Endothelial cell of umbilical vein (primary cell): ENCODE measurements around the gene AP1G2. TPM values are rescaled to one million over a fixed set of nuclear protein-coding genes. Genes with fewer than 3 reads are reported as not detected.

Experiments used
- BruUV-seq: library from RNA; stranded (reverse); fragments of 400-500 nt; replicated peaks from 2 replicates; lab custom pipeline; 2021; lab: Mats Ljungman, UMichigan
- CTCF ChIA-PET: fragments of 300-600, 350-600 bp; sonication (Branson Sonifier 250); formaldehyde crosslinking; loops from one replicate; lab custom pipeline; 2021; ENCODE audit warnings: antibody characterized with exemption, inconsistent platforms; lab: Charles Lee
- POLR2A ChIA-PET: fragments of 300-600, 350-600 bp; sonication (Branson Sonifier 250); formaldehyde crosslinking; loops from one replicate; lab custom pipeline; 2021; ENCODE audit warnings: antibody characterized with exemption, inconsistent platforms; lab: Charles Lee
- DNase-seq: peaks from one replicate; pipeline ENCODE4 v3.0.0-alpha.2; 2011; ENCODE audit warnings: low read depth, low spot score
- FAIRE-seq: peaks from 2 replicates; lab custom pipeline; 2011; peaks lifted over from hg19 to GRCh38; lab: Jason Lieb, UNC
- H2AFZ ChIP-seq: 2 replicates; pipeline ENCODE4 v1.6.0; 2012; ENCODE audit warnings: low read depth, low read length, control low read depth, inconsistent platforms
- H3K27ac ChIP-seq: 2 replicates; pipeline ENCODE4 v1.5.1; 2011; ENCODE audit warnings: low read depth, mild to moderate bottlenecking, control low read depth, low read length, moderate library complexity; ENCODE audit not compliant: insufficient read depth
- H3K27me3 ChIP-seq, 2 experiments: 2 replicates each; pipeline versions ENCODE4 v1.6.0 to v1.6.1; 2011; ENCODE audit warnings: low read length in 2 of 2, mixed read lengths in 1 of 2; ENCODE audit not compliant: control insufficient read depth in 2 of 2, insufficient read depth in 2 of 2
- H3K36me3 ChIP-seq, 2 experiments: 2 replicates in 1 of 2; 3 replicates in 1 of 2; pipeline ENCODE4 v1.5.1; 2011; ENCODE audit warnings: low read length in 2 of 2, mild to moderate bottlenecking in 1 of 2, moderate library complexity in 1 of 2; ENCODE audit not compliant: control insufficient read depth in 2 of 2, insufficient read depth in 2 of 2; ENCODE audit errors: extremely low read depth in 1 of 2
- H3K4me1 ChIP-seq: 3 replicates; pipeline ENCODE4 v1.5.1; 2011; ENCODE audit warnings: mild to moderate bottlenecking, low read length; ENCODE audit not compliant: control insufficient read depth, insufficient read depth; ENCODE audit errors: extremely low read depth
- H3K4me2 ChIP-seq: 2 replicates; pipeline ENCODE4 v1.6.1; 2011; ENCODE audit warnings: low read length, control low read depth, mixed read lengths; ENCODE audit not compliant: insufficient read depth
- H3K4me3 ChIP-seq, 3 experiments: fragments of 200-600 bp in 1 of 3; sonication (generic), shearing (Covaris generic) in 1 of 3; replicated peaks in 1 of 3; 2 replicates each; pipeline ENCODE4 v1.5.1; 2011 to 2016; ENCODE audit warnings: control low read depth in 3 of 3, low read length in 3 of 3, mild to moderate bottlenecking in 2 of 3, inconsistent platforms in 1 of 3, low read depth in 1 of 3, moderate library complexity in 1 of 3; ENCODE audit not compliant: insufficient read depth in 1 of 3
- H3K79me2 ChIP-seq: 2 replicates; pipeline ENCODE4 v1.6.0; 2012; ENCODE audit warnings: low read length, inconsistent platforms; ENCODE audit not compliant: control insufficient read depth, insufficient read depth
- H3K9ac ChIP-seq: replicated peaks from 2 replicates; pipeline ENCODE3; 2011; ENCODE audit warnings: low read length, control low read depth; ENCODE audit not compliant: insufficient read depth; ENCODE audit errors: extremely low read depth
- H3K9me1 ChIP-seq: replicated peaks from 3 replicates; pipeline ENCODE4 v1.6.0; 2011; ENCODE audit warnings: mild to moderate bottlenecking, low read length; ENCODE audit not compliant: control insufficient read depth, insufficient read depth; ENCODE audit errors: extremely low read depth
- H3K9me3 ChIP-seq: replicated peaks from 2 replicates; pipeline ENCODE4 v1.5.1; 2012; ENCODE audit warnings: low read length, inconsistent platforms; ENCODE audit not compliant: control insufficient read depth, insufficient read depth
- H4K20me1 ChIP-seq: replicated peaks from 2 replicates; pipeline ENCODE3; 2011; ENCODE audit warnings: mild to moderate bottlenecking, low read length; ENCODE audit not compliant: control insufficient read depth, insufficient read depth; ENCODE audit errors: extremely low read depth
- EZH2 ChIP-seq: IDR thresholded peaks from 2 replicates; pipeline ENCODE4 v1.6.1; 2012; ENCODE audit warnings: borderline replicate concordance, low read depth, mild to moderate bottlenecking, moderate library complexity, low read length, inconsistent platforms; ENCODE audit not compliant: severe bottlenecking
- FOS ChIP-seq: IDR thresholded peaks from 2 replicates; pipeline ENCODE4 v1.6.1; 2011; ENCODE audit warnings: mild to moderate bottlenecking, low read length, moderate library complexity, borderline replicate concordance; ENCODE audit not compliant: insufficient read depth
- GATA2 ChIP-seq: IDR thresholded peaks from 2 replicates; pipeline ENCODE4 v1.7.0; 2011; ENCODE audit warnings: low read depth, mild to moderate bottlenecking, moderate library complexity, mixed read lengths, low read length; ENCODE audit not compliant: insufficient read length, insufficient read depth
- JUN ChIP-seq: IDR thresholded peaks from 2 replicates; pipeline ENCODE4 v1.6.1; 2011; ENCODE audit warnings: borderline replicate concordance, low read depth; ENCODE audit not compliant: insufficient read length, insufficient read depth
- MYC ChIP-seq: IDR thresholded peaks from one replicate; pipeline ENCODE4 v1.6.1; 2011; ENCODE audit warnings: mild to moderate bottlenecking, low read depth, low read length
- POLR2A ChIP-seq: IDR thresholded peaks from 2 replicates; pipeline ENCODE4 v1.6.1; 2012; ENCODE audit warnings: low read depth, mild to moderate bottlenecking, control low read depth, low read length
- POLR2AphosphoS5 ChIP-seq: IDR thresholded peaks from 2 replicates; pipeline ENCODE4 v1.6.1; 2012; ENCODE audit warnings: low read depth, mild to moderate bottlenecking, control low read depth, low read length, moderate library complexity; ENCODE audit not compliant: insufficient read depth
- dilution Hi-C: fragments of 300-500 bp; cut with MboI; formaldehyde crosslinking; loops from one replicate; pipeline ENCODE4 v1.15.0; 2019; ENCODE audit warnings: low sequenced_read_pairs; ENCODE audit not compliant: extremely low pct_ligation_motif_present
- intact Hi-C: fragments of 100-400 bp; cut with micrococcal nuclease; formaldehyde crosslinking; loops from one replicate; pipeline ENCODE4 v1.10.0; 2022
- polyA plus RNA-seq, 4 experiments: library from polyadenylated mRNA; depleted of rRNA in 3 of 4; stranded (reverse) in 3 of 4; unstranded in 1 of 4; fragments of >200 nt; gene quantifications; 2 replicates each; pipeline versions ENCODE4 v1.2.1 to v1.2.3, GENCODE V29; 2011 to 2012; ENCODE audit warnings: missing spikeins in 1 of 4
- total RNA-seq: library from RNA; stranded (reverse); gene quantifications from 2 replicates; pipeline ENCODE4 v1.2.3, GENCODE V29; 2021
- TF ChIP-seq, protein P1 (sequence below): IDR thresholded peaks from 2 replicates; pipeline ENCODE4 v1.6.1; 2011; ENCODE audit not compliant: insufficient read depth, insufficient read length
- TF ChIP-seq, protein P2 (sequence below), 2 donors: IDR thresholded peaks; 1 replicate in 1 of 2; 2 replicates in 1 of 2; pipeline ENCODE4 v1.5.1; 2011; ENCODE audit warnings: low read length in 2 of 2, mild to moderate bottlenecking in 2 of 2, moderate library complexity in 2 of 2, control low read depth in 1 of 2, inconsistent platforms in 1 of 2, low read depth in 1 of 2; ENCODE audit not compliant: insufficient read depth in 1 of 2; ENCODE audit errors: extremely low read depth in 1 of 2

The AP1G2 gene
- total and polyA plus RNA-seq, 2 donors (not counting 3 experiments of a cell fraction or from before 2014, with no cell fraction given) = 39.0 to 55.8 TPM

DNA sequence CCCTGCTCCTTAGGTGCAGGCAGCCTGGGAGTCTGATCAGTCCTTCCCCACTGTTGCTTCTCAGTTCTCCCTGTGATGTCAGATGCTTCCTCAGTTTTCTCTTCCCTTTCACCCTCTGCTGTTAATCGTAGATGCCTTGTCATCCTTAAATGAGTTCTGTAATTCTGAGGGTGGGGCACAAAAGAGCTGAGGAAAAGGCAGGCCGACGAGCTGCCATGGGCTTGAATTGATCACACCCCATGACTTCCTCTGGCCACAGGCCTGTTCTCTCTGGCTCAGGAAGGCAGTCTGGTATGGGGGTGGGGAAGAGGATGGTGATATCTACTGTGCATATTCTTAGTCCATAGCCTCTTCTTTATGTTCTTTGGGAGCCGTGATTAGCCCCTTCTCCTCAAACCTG lies 5.2 kb upstream of the AP1G2 start:
- CTCF ChIA-PET = interaction anchor here (1.6 to 3.6 kb wide), 2 partner anchors 14 to 16 kb away, joined by 5 to 12 read pairs; no protein-coding TSS in a partner anchor
- dilution Hi-C loops (no loop called here), intact Hi-C loops (no loop called here)
- no peak overlapping the region for H3K4me2 ChIP-seq
- no peaks in the 10 kb centered on the region for H3K36me3 ChIP-seq
- H3K9ac ChIP-seq = no peak overlapping the region
- BruUV-seq = no TSS peak
- no peaks in the 10 kb centered on the region for H3K79me2 ChIP-seq
- H4K20me1 ChIP-seq = no peaks in the 10 kb centered on the region
- peaks cover 26 to 38% of the 10 kb centered on the region in 2 experiments for H3K27me3 ChIP-seq
- no peak for TF ChIP-seq POLR2AphosphoS5
- no peak for TF ChIP-seq MYC
- TF ChIP-seq, protein P1, sequence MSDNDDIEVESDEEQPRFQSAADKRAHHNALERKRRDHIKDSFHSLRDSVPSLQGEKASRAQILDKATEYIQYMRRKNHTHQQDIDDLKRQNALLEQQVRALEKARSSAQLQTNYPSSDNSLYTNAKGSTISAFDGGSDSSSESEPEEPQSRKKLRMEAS = no peak
- no peak for TF ChIP-seq GATA2
- TF ChIP-seq POLR2A = no peak
- TF ChIP-seq EZH2 = no peak
- TF ChIP-seq, protein P2, sequence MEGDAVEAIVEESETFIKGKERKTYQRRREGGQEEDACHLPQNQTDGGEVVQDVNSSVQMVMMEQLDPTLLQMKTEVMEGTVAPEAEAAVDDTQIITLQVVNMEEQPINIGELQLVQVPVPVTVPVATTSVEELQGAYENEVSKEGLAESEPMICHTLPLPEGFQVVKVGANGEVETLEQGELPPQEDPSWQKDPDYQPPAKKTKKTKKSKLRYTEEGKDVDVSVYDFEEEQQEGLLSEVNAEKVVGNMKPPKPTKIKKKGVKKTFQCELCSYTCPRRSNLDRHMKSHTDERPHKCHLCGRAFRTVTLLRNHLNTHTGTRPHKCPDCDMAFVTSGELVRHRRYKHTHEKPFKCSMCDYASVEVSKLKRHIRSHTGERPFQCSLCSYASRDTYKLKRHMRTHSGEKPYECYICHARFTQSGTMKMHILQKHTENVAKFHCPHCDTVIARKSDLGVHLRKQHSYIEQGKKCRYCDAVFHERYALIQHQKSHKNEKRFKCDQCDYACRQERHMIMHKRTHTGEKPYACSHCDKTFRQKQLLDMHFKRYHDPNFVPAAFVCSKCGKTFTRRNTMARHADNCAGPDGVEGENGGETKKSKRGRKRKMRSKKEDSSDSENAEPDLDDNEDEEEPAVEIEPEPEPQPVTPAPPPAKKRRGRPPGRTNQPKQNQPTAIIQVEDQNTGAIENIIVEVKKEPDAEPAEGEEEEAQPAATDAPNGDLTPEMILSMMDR (IDR thresholded peaks at IDR 0.05; ENCODE audit: extremely low read depth in 1 of 2, insufficient read depth in 1 of 2, low read depth in 1 of 2, low read length in 2 of 2) = no peak
- TF ChIP-seq FOS = no peak
- no peak for TF ChIP-seq JUN
- DNase-seq (no peak), FAIRE-seq (no peak)
- H2AFZ ChIP-seq = no peak overlapping the region
- no peaks in the 10 kb centered on the region for H3K9me3 ChIP-seq
- H3K27ac ChIP-seq = no peak overlapping the region
- H3K4me1 ChIP-seq = no peaks in the 10 kb centered on the region
- no peak overlapping the region for H3K4me3 ChIP-seq
- H3K9me1 ChIP-seq = no peaks in the 10 kb centered on the region
- POLR2A ChIA-PET = no interaction called here
